ENCODE results near the gene MCF2L. TPM values are rescaled to one million over a fixed set of nuclear protein-coding genes. Genes with fewer than 3 reads are reported as not detected.

Gene MCF2L
- total and polyA plus RNA-seq, 2 donors: 15.3 to 31.7 TPM

GRCh38 chr13:112954488-112955270 lies 14.3 kb upstream of the MCF2L start:
- no peaks in the 10 kb centered on the region for H3K4me1 ChIP-seq (ENCODE audit: insufficient read depth)
- H3K27ac ChIP-seq (ENCODE audit: low read depth): no peak overlapping the region
- no peak for DNase-seq (ENCODE audit: extremely low spot score)
- no peak overlapping the region for H3K4me3 ChIP-seq (ENCODE audit: low read depth, low read length)
- 80% methylated on average over 13 of the region's 13 CpGs for WGBS
- no peaks in the 10 kb centered on the region for H3K36me3 ChIP-seq (ENCODE audit: insufficient read depth)

DNA sequence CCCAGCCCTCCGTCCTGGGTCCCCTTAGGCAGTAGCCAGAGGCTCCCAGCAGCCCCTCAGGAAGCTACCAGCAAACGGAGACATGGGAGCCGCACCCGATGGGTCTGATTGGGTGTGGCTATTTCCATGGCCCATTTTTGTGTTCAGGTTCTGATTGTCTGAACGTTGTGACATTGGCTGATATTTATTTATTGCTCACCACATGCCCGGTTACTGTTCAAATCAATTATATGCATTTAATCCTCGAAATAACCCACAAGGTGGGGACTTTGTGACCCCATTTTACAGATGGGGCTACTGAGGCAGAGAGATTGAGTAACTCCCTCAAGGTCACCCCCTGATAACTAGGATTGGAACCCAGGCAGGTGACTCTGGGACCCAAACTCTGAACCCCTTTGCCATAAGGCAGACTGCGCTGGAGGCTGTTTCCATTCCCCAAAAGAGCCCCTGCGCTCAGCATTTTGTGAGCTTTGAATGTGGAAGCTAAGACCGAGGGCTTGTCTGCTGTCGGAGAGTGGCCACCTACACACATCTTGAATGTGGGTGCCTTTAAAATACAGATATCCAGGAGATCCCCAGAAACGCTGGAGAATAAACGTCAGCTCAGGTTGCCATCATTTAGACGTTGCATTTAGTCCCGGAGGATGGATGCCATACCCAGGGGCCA lies 13.6 kb upstream of the MCF2L start:
- 89% methylated on average over 15 of the region's 15 CpGs for WGBS

GRCh38 chr13:112955956-112956355 lies 13.1 kb upstream of the MCF2L start:
- Histone ChIP-seq H3K36me3 (ENCODE audit: insufficient read depth) (no peaks in the 10 kb centered on the region), H3K4me1 (ENCODE audit: insufficient read depth) (no peaks in the 10 kb centered on the region), H3K4me3 (ENCODE audit: low read depth, low read length) (no peak overlapping the region), H3K27ac (ENCODE audit: low read depth) (no peak overlapping the region)
- WGBS: 90% methylated on average over 11 of the region's 11 CpGs
- DNase-seq (ENCODE audit: extremely low spot score): no peak

More for the DNA sequence above, 13.6 kb upstream of the MCF2L start:
- no peaks in the 10 kb centered on the region for H3K4me1 ChIP-seq (ENCODE audit: insufficient read depth)
- no peak overlapping the region for H3K27ac ChIP-seq (ENCODE audit: low read depth)
- H3K4me3 ChIP-seq (ENCODE audit: low read depth, low read length): no peak overlapping the region
- H3K36me3 ChIP-seq (ENCODE audit: insufficient read depth): no peaks in the 10 kb centered on the region
- no peak for DNase-seq (ENCODE audit: extremely low spot score)

GRCh38 chr13:112956571-112957294 lies 12.3 kb upstream of the MCF2L start:
- Histone ChIP-seq H3K27ac (ENCODE audit: low read depth) (no peak overlapping the region), H3K4me3 (ENCODE audit: low read depth, low read length) (no peak overlapping the region), H3K4me1 (ENCODE audit: insufficient read depth) (no peaks in the 10 kb centered on the region), H3K36me3 (ENCODE audit: insufficient read depth) (no peaks in the 10 kb centered on the region)
- DNase-seq (ENCODE audit: extremely low spot score): no peak
- WGBS: 61% methylated on average over 19 of the region's 19 CpGs

DNA sequence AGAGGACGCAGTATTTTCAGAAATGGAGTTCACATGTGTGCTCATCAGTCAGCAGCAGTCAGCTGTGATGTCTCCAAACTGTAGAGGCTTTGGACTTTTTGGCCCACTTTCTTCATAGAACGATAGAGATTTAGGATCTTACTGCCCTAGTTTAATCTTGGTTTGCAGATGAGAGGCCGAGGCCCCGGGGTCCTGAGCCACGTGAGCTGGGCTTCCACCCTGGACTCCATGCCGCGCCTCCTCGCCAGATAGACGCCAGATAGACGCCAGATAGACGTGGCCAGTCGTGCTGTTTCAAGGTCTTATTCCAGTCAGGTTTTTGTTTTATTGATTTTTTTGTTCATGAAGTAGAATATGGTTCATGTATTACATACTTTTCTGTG lies 11.7 kb upstream of the MCF2L start:
- no peak overlapping the region for H3K4me3 ChIP-seq (ENCODE audit: low read depth, low read length)
- 66% methylated on average over 12 of the region's 12 CpGs for WGBS
- DNase-seq (ENCODE audit: extremely low spot score): no peak
- no peaks in the 10 kb centered on the region for H3K36me3 ChIP-seq (ENCODE audit: insufficient read depth)
- no peak overlapping the region for H3K27ac ChIP-seq (ENCODE audit: low read depth)
- H3K4me1 ChIP-seq (ENCODE audit: insufficient read depth): no peaks in the 10 kb centered on the region

DNA sequence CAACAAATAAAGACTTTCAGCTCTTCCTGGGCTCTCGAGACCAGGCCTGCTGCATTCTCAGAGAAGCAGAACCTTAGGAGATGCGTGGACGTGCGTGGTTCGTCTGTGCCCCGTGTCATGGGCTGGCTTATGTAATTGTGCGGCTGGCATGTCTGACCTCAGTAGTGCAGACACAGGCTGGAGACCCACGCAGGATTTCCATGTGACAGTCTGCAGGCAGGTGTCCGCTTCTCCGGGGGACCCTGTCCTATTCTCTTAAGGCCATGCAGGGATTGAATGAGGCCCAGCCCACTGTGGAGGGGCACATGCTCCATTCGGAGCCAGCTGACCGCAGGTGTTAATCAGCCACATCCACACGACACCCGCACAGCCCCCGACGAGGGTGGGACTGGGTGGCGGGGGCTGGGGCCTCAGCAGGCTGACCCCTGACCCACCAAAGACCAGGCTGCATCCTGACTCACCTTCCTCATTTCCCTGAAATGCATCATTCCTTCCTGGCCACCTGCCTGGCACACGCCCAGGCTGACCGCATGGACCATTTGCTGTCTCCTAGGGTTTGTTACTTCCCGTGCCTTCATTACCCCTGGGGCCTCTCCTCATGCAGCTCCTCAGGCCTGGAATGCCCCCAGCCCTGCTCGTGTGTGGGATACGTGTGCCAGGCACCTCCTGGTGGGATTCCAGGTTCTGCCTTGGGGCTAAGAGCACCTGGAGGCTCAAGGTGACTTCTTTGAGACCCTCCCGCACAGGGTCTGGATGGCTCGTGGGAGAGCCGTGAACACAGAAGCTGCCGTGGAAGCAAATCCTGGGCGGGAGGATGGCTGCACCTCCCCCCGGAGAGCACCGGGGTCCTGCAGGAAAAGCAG lies 10.7 kb upstream of the MCF2L start:
- no peak overlapping the region for H3K27ac ChIP-seq (ENCODE audit: low read depth)
- H3K4me3 ChIP-seq (ENCODE audit: low read depth, low read length): no peak overlapping the region
- no peaks in the 10 kb centered on the region for H3K4me1 ChIP-seq (ENCODE audit: insufficient read depth)
- 81% methylated on average over 29 of the region's 29 CpGs for WGBS
- no peak for DNase-seq (ENCODE audit: extremely low spot score)
- no peaks in the 10 kb centered on the region for H3K36me3 ChIP-seq (ENCODE audit: insufficient read depth)

- Histone ChIP-seq H3K4me3 (ENCODE audit: low read depth, low read length) (no peak overlapping the region), H3K4me1 (ENCODE audit: insufficient read depth) (no peaks in the 10 kb centered on the region), H3K27ac (ENCODE audit: low read depth) (no peak overlapping the region), H3K36me3 (ENCODE audit: insufficient read depth) (no peaks in the 10 kb centered on the region)
- 49% methylated on average over 11 of the region's 11 CpGs for WGBS
- DNase-seq (ENCODE audit: extremely low spot score): no peak
These were observed 9.8 kb upstream of the MCF2L start for GRCh38 chr13:112959206-112959605.

DNA sequence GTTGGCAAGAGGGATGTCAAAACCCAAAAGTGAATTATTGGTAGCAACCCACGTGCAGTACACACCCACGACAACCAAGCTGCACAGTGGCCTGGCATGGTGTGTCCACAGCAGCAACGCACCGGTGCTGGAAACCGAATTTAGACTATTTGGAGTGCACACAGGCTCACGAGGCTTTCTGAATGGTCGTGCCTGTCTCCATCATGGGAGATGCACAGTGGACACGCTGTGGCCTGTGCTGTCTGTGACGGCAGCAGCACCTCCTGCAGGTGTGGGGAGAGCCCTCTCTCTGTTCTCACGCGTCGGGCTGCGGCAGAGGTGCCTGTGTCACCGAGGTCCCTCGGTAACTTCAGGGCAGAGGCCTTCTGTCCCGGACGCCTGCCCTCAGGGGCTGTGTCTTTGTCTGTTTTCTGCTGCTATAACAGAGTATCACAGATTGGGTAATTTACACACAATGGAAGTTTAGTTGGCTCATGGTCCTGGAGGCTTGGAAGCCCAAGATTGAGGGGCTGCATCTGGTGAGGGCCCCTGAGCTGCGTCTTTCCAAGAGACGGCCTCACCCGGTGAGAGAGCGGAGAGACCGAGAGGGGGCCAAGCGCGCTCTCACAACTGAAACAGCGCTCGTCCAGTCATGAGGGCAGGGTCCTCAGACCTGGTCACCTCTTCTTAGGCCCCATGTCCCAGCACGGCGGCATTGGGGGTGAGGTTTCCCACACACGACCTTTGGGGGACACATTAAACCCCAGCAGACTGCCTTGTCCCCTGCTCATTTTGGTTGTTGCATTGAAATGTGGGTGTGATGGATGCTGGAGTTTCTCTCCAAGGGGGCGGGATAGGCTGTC lies 9.1 kb upstream of the MCF2L start:
- 89% methylated on average over 30 of the region's 30 CpGs for WGBS

GRCh38 chr13:112960706-112961105 lies 8.3 kb upstream of the MCF2L start:
- no peak overlapping the region for H3K4me3 ChIP-seq (ENCODE audit: low read depth, low read length)
- no peak for DNase-seq (ENCODE audit: extremely low spot score)
- no peak overlapping the region for H3K27ac ChIP-seq (ENCODE audit: low read depth)
- 81% methylated on average over 7 of the region's 7 CpGs for WGBS
- H3K36me3 ChIP-seq (ENCODE audit: insufficient read depth): no peaks in the 10 kb centered on the region
- no peaks in the 10 kb centered on the region for H3K4me1 ChIP-seq (ENCODE audit: insufficient read depth)

More for the DNA sequence above, 9.1 kb upstream of the MCF2L start:
- DNase-seq (ENCODE audit: extremely low spot score): no peak
- H3K4me1 ChIP-seq (ENCODE audit: insufficient read depth): no peaks in the 10 kb centered on the region
- no peak overlapping the region for H3K4me3 ChIP-seq (ENCODE audit: low read depth, low read length)
- H3K27ac ChIP-seq (ENCODE audit: low read depth): no peak overlapping the region
- H3K36me3 ChIP-seq (ENCODE audit: insufficient read depth): no peaks in the 10 kb centered on the region

DNA sequence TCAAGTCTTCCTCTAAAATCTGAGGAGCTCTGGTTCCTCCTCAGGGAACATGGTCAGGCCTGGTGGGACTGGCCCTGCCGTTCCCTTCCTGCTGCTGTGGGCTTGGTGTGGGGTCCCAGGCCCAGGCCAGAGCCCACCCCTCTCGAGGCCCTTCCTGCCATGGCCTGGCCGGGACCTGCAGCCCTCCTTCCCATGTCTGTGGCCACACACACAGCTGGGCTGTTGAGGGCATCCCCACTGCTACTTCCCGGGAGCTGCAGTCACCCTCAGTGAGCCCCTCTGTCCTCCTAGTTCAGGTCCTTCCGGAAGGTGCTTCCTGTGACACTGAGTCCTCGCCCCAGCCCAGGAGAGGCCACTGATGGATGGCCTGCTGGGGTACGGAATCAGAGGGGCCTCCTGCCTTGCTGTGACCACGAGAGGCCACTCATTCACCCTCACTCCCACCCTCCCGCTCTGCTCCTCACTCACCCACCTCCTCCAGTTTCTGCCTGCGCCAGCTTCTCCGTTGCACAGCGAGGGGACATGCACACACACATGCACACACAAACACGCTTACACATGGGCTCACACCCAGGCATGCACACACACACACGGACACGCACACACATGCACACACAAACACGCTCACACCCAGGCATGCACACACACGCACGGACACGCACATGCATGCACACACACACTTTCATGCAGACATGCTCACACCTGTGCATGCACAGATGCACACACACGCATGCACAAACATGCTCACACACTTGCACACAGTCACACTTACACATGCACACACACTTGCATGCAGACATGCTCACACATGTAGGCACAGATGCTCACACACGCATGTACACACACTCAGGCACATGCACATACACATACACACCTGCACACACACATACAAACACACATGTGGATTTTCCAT lies 7.3 kb upstream of the MCF2L start:
- no peak overlapping the region for H3K27ac ChIP-seq (ENCODE audit: low read depth)
- DNase-seq (ENCODE audit: extremely low spot score): no peak
- no peaks in the 10 kb centered on the region for H3K4me1 ChIP-seq (ENCODE audit: insufficient read depth)
- no peak overlapping the region for H3K4me3 ChIP-seq (ENCODE audit: low read depth, low read length)
- 81% methylated on average over 21 of the region's 21 CpGs for WGBS
- H3K36me3 ChIP-seq (ENCODE audit: insufficient read depth): no peaks in the 10 kb centered on the region

DNA sequence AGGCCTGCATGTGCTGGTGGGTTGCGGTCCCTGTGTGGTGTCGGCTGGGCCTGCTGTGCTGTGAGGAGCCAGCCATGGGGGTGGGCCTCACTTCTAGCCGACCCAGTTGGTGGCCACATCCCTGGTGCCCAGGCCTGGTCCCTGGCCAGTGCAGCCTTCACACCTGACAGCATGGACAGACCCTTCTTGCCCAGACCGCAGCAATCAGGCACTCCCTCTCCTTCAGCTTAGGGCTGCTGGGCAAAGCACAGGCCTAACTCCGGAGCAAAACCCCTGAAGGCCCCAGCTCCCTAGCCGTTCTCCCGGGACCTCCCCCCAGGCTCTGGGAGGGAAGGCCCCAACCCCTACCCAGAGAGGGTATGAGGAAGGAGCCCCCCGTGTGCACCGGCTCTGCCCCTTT lies 6.6 kb upstream of the MCF2L start:
- WGBS: 77% methylated on average over 9 of the region's 9 CpGs
- no peak for DNase-seq (ENCODE audit: extremely low spot score)
- Histone ChIP-seq H3K4me3 (ENCODE audit: low read depth, low read length) (no peak overlapping the region), H3K27ac (ENCODE audit: low read depth) (no peak overlapping the region), H3K4me1 (ENCODE audit: insufficient read depth) (no peaks in the 10 kb centered on the region), H3K36me3 (ENCODE audit: insufficient read depth) (no peaks in the 10 kb centered on the region)

All from urinary bladder (tissue), 4 donors.